Keratinocyte (primary cell): Measurements from ENCODE around the gene RPAP2. TPM values are rescaled to one million over a fixed set of nuclear protein-coding genes. Genes with fewer than 3 reads are reported as not detected.
A peak's percentile ranks its signal among the peaks of the same experiment; 100 is the strongest.

Source experiments
- DNase-seq: peaks from one replicate; pipeline ENCODE4 v3.0.0-alpha.2; 2011; ENCODE audit warnings: low read depth, missing footprints, low spot score
- FAIRE-seq: peaks from 2 replicates; lab custom pipeline; 2011; peaks lifted over from hg19 to GRCh38; lab: Jason Lieb, UNC
- H2AFZ ChIP-seq: 2 replicates; pipeline ENCODE4 v1.6.0; 2012; ENCODE audit warnings: low read length, control low read depth, inconsistent platforms; ENCODE audit not compliant: control insufficient read depth
- H3K27ac ChIP-seq: 2 replicates; pipeline ENCODE4 v1.5.1; 2011; ENCODE audit warnings: low read length; ENCODE audit not compliant: control insufficient read depth, insufficient read depth
- H3K27me3 ChIP-seq: 3 replicates; pipeline ENCODE4 v1.6.0; 2011; ENCODE audit warnings: low read length; ENCODE audit not compliant: control insufficient read depth, insufficient read depth; ENCODE audit errors: extremely low read depth
- H3K36me3 ChIP-seq, 2 experiments: 2 replicates in 1 of 2; 3 replicates in 1 of 2; pipeline ENCODE4 v1.5.1; 2011; ENCODE audit warnings: low read length in 2 of 2, mild to moderate bottlenecking in 1 of 2; ENCODE audit not compliant: control insufficient read depth in 2 of 2, insufficient read depth in 2 of 2; ENCODE audit errors: extremely low read depth in 1 of 2
- H3K4me1 ChIP-seq: 3 replicates; pipeline ENCODE4 v1.5.1; 2011; ENCODE audit warnings: low read length; ENCODE audit not compliant: control insufficient read depth, insufficient read depth; ENCODE audit errors: extremely low read depth
- H3K4me2 ChIP-seq: 3 replicates; pipeline ENCODE4 v1.6.0; 2011; ENCODE audit warnings: low read depth, low read length; ENCODE audit not compliant: control insufficient read depth, insufficient read depth; ENCODE audit errors: extremely low read depth
- H3K4me3 ChIP-seq, 3 experiments: fragments of 200-600 bp in 1 of 3; sonication (generic) in 1 of 3; 2 replicates in 2 of 3; 3 replicates in 1 of 3; pipeline ENCODE4 v1.5.1; 2011 to 2016; ENCODE audit warnings: low read length in 3 of 3, mild to moderate bottlenecking in 3 of 3, control low read depth in 2 of 3, inconsistent platforms in 1 of 3, low read depth in 1 of 3, mixed read lengths in 1 of 3, mixed run types in 1 of 3, moderate library complexity in 1 of 3; ENCODE audit not compliant: control insufficient read depth in 2 of 3, insufficient read depth in 2 of 3; ENCODE audit errors: extremely low read depth in 1 of 3
- H3K79me2 ChIP-seq: 2 replicates; pipeline ENCODE4 v1.6.0; 2012; ENCODE audit warnings: low read length; ENCODE audit not compliant: control insufficient read depth, insufficient read depth
- H3K9ac ChIP-seq: 3 replicates; pipeline ENCODE4 v1.6.0; 2011; ENCODE audit warnings: low read length; ENCODE audit not compliant: control insufficient read depth, insufficient read depth; ENCODE audit errors: extremely low read depth
- H3K9me1 ChIP-seq: 3 replicates; pipeline ENCODE4 v1.6.0; 2011; ENCODE audit warnings: low read length; ENCODE audit not compliant: control insufficient read depth, insufficient read depth; ENCODE audit errors: extremely low read depth
- H3K9me3 ChIP-seq: 2 replicates; pipeline ENCODE4 v1.5.1; 2012; ENCODE audit warnings: low read depth, low read length; ENCODE audit not compliant: control insufficient read depth
- H4K20me1 ChIP-seq: 3 replicates; pipeline ENCODE4 v1.6.0; 2011; ENCODE audit warnings: low read length; ENCODE audit not compliant: control insufficient read depth, insufficient read depth; ENCODE audit errors: extremely low read depth
- CTCF ChIP-seq, 3 experiments: IDR thresholded peaks in 1 of 3; conservative IDR thresholded peaks in 1 of 3; optimal IDR thresholded peaks in 1 of 3; 2 replicates in 2 of 3; 3 replicates in 1 of 3; pipeline versions ENCODE3 to v1.5.1; 2011; ENCODE audit warnings: low read length in 3 of 3, mild to moderate bottlenecking in 3 of 3, moderate library complexity in 2 of 3, control low read depth in 1 of 3, inconsistent platforms in 1 of 3; ENCODE audit not compliant: insufficient read depth in 2 of 3; ENCODE audit errors: extremely low read depth in 1 of 3
- EZH2 ChIP-seq: IDR thresholded peaks from one replicate; pipeline ENCODE4 v1.6.1; 2012; ENCODE audit warnings: inconsistent platforms, mild to moderate bottlenecking, low read length, moderate library complexity
- dilution Hi-C: fragments of 300-500 bp; cut with MboI; formaldehyde crosslinking; loops from one replicate; pipeline ENCODE4 v1.7.0; 2020; ENCODE audit warnings: low sequenced_read_pairs; ENCODE audit not compliant: extremely low pct_ligation_motif_present
- polyA plus RNA-seq, 5 experiments: library from polyadenylated mRNA; depleted of rRNA in 3 of 5; stranded (reverse) in 3 of 5; stranded (forward) in 1 of 5; unstranded in 1 of 5; fragments of >200 nt; gene quantifications; 1 replicate in 1 of 5; 2 replicates in 3 of 5; 3 replicates in 1 of 5; pipeline versions ENCODE4 v1.2.1 to v1.2.3, GENCODE V29; 2011 to 2012; ENCODE audit warnings: missing spikeins in 2 of 5, low read depth in 1 of 5, low replicate concordance in 1 of 5

The RPAP2 gene
- polyA plus RNA-seq, 1 donor (not counting 4 experiments of a cell fraction or from before 2014, with no cell fraction given) = 21.5 TPM

- FAIRE-seq (peak; percentile 51), DNase-seq (no peak)
- dilution Hi-C loops = no loop called here
- H3K4me1 ChIP-seq = no peaks in the 10 kb centered on the region
- no peaks in the 10 kb centered on the region for H4K20me1 ChIP-seq
- no peak overlapping the region for H2AFZ ChIP-seq
- no peak overlapping the region for H3K4me2 ChIP-seq
- no peaks in the 10 kb centered on the region for H3K79me2 ChIP-seq
- H3K9me3 ChIP-seq = no peaks in the 10 kb centered on the region
- H3K36me3 ChIP-seq = peaks cover 9 to 12% of the 10 kb centered on the region in 2 experiments
- H3K9ac ChIP-seq = no peak overlapping the region
- no peak overlapping the region for H3K27ac ChIP-seq
- no peaks in the 10 kb centered on the region for H3K9me1 ChIP-seq
- H3K4me3 ChIP-seq = no peak overlapping the region
- no peaks in the 10 kb centered on the region for H3K27me3 ChIP-seq
- TF ChIP-seq CTCF (optimal IDR thresholded peaks at IDR 0.05 in 1 of 3, IDR thresholded peaks at IDR 0.05 in 1 of 3, conservative IDR thresholded peaks at IDR 0.05 in 1 of 3; ENCODE audit: extremely low read depth in 1 of 3, insufficient read depth in 2 of 3, low read length in 3 of 3) = peak; percentile 27 to 75 (median 70)
- TF ChIP-seq EZH2 = no peak
Observed at GRCh38 chr1:92291372-92291999, 7.4 kb upstream of the RPAP2 start.

- FAIRE-seq (no peak), DNase-seq (no peak)
- peak overlapping the region; percentile 95 for H3K9ac ChIP-seq
- peak overlapping the region; percentile 99 for H2AFZ ChIP-seq
- no peaks in the 10 kb centered on the region for H3K27me3 ChIP-seq
- H3K9me3 ChIP-seq = no peaks in the 10 kb centered on the region
- peak overlapping the region; percentile 89 for H3K27ac ChIP-seq
- no peaks in the 10 kb centered on the region for H3K9me1 ChIP-seq
- H3K4me2 ChIP-seq = peak overlapping the region; percentile 78
- TF ChIP-seq EZH2 (no peak), CTCF (optimal IDR thresholded peaks at IDR 0.05 in 1 of 3, IDR thresholded peaks at IDR 0.05 in 1 of 3, conservative IDR thresholded peaks at IDR 0.05 in 1 of 3; ENCODE audit: extremely low read depth in 1 of 3, insufficient read depth in 2 of 3, low read length in 3 of 3) (no peak)
- no peaks in the 10 kb centered on the region for H4K20me1 ChIP-seq
- peaks cover 10% of the 10 kb centered on the region for H3K4me1 ChIP-seq
- peaks cover 23% of the 10 kb centered on the region for H3K79me2 ChIP-seq
- dilution Hi-C loops = no loop called here
- H3K4me3 ChIP-seq = peak overlapping the region; percentile 96 to 97 (median 97)
- peaks cover 1 to 13% of the 10 kb centered on the region in 2 experiments for H3K36me3 ChIP-seq
Observed at GRCh38 chr1:92298213-92298572, 666 bp upstream of the RPAP2 start.
